ENCODE results near the gene MCAT.

MCAT gene

DNA sequence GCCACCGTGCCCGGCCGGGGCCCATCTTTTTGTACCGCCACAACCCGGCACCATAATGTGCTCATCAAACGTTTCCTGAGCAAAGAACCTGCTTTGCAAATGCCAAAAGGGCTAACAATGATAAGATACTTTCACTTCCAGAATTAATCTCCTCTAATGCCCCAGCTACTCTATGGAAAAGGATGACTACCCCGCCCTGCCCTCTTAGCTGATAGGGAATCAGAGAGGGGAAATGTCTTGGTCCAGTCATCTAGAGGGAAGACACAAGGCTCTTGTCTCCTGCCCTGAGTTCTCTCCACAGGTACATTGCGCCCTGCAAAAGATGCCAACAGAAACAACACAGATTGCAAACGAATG is 54.6 kb downstream of the MCAT start:
- no peak for DNase-seq

DNA sequence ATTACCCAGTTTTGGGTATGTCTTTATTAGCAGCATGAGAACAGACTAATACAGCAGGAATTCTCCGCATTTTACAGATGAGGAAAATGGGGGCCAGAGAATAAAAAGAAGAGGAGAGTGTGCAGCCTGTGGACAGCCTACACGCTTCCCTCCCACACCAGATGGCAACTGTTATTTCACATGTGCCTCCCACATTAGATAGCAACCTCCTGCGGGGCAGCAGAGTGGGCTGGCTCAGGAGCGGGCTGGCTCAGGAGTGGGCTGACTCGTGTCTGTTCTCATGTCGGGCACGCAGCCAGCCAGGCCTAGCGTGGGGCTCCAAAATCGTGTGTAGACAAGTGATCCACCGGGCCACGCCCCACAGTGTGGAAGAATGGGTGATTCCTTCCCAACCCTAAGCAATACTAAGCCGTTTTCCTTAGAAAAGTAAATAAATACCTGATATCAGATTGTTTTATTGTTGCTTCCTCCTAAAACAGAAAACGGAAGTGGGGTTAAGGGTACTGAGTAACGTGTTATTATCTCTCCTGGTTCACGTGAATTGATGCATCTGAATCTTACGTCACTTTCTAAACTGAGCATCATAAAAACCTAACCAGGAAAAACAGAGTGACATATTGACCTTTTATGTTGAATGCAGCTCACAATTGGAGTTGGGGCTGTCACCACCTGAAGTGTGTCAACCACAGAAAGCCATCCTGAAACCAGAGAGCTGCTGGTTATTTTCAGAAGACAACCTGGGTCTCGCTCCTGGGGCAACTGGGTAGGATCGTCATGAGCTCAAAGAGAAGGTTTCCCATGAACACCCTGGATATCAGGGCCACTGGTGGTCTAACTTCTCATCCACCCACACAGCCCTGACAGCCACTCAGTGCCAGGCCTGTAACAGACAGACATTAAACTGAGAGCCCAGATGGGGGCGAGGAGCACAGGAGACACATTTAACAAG is 57.3 kb downstream of the MCAT start:
- no peak for DNase-seq
